HEK293T (cell line): ENCODE results near the gene CNFN.

ENCODE experiments used
- CTCF ChIA-PET: fragments of 350-600 bp; formaldehyde crosslinking; extraction: SDS; loops from one replicate; lab custom pipeline; 2021; ENCODE audit warnings: antibody characterized with exemption, inconsistent platforms; lab: Yijun Ruan, JAX
- POLR2A ChIA-PET: fragments of 350-600 bp; formaldehyde crosslinking; extraction: SDS; loops from one replicate; lab custom pipeline; 2020; ENCODE audit warnings: antibody characterized with exemption, inconsistent platforms; lab: Yijun Ruan, JAX
- DNase-seq: peaks from one replicate; pipeline ENCODE4 v3.0.0; 2012; ENCODE audit warnings: mixed read lengths; ENCODE audit errors: extremely low spot score
- ARNT ChIP-seq: fragments of 450-650 bp; IDR thresholded peaks from 2 replicates; pipeline ENCODE4 v1.6.1; 2017; ENCODE audit warnings: mild to moderate bottlenecking
- BHLHE40 ChIP-seq: fragments of 450-650 bp; IDR thresholded peaks from 2 replicates; pipeline ENCODE4 v1.6.1; 2016; ENCODE audit warnings: mild to moderate bottlenecking, moderate library complexity, borderline replicate concordance
- CTBP1 ChIP-seq: fragments of 450-650 bp; IDR thresholded peaks from 2 replicates; pipeline ENCODE4 v1.6.1; 2016; ENCODE audit warnings: borderline replicate concordance
- ELF4 ChIP-seq: fragments of 450-650 bp; IDR thresholded peaks from 2 replicates; pipeline ENCODE4 v1.6.1; 2017; ENCODE audit warnings: antibody characterized with exemption
- FOXA1 ChIP-seq: fragments of 450-650 bp; IDR thresholded peaks from 2 replicates; pipeline ENCODE4 v1.6.1; 2016; ENCODE audit warnings: mild to moderate bottlenecking
- FOXK2 ChIP-seq: fragments of 450-650 bp; IDR thresholded peaks from 2 replicates; pipeline ENCODE4 v1.6.1; 2016; ENCODE audit warnings: mild to moderate bottlenecking
- FOXM1 ChIP-seq: fragments of 450-650 bp; IDR thresholded peaks from 2 replicates; pipeline ENCODE4 v1.6.1; 2017; ENCODE audit warnings: mild to moderate bottlenecking, borderline replicate concordance
- HDGF ChIP-seq: fragments of 450-650 bp; IDR thresholded peaks from 2 replicates; pipeline ENCODE4 v1.6.1; 2017; ENCODE audit warnings: antibody characterized with exemption, borderline replicate concordance
- L3MBTL2 ChIP-seq: fragments of 450-650 bp; conservative IDR thresholded peaks from 2 replicates; pipeline ENCODE4 v1.6.1; 2016; ENCODE audit warnings: mild to moderate bottlenecking
- LEF1 ChIP-seq: fragments of 450-650 bp; IDR thresholded peaks from 2 replicates; pipeline ENCODE4 v1.6.1; 2017; ENCODE audit warnings: mild to moderate bottlenecking, borderline replicate concordance
- NFRKB ChIP-seq: fragments of 450-650 bp; IDR thresholded peaks from 2 replicates; pipeline ENCODE4 v1.6.1; 2016; ENCODE audit warnings: mild to moderate bottlenecking, moderate library complexity
- SP1 ChIP-seq: fragments of 450-650 bp; IDR thresholded peaks from 2 replicates; pipeline ENCODE4 v1.6.1; 2017
- SUZ12 ChIP-seq: fragments of 450-650 bp; IDR thresholded peaks from 2 replicates; pipeline ENCODE4 v1.6.1; 2016; ENCODE audit warnings: mild to moderate bottlenecking
- TARDBP ChIP-seq: fragments of 450-650 bp; IDR thresholded peaks from 2 replicates; pipeline ENCODE4 v1.6.1; 2016
- ZNF384 ChIP-seq: fragments of 450-650 bp; IDR thresholded peaks from 2 replicates; pipeline ENCODE4 v1.6.1; 2016
- TF ChIP-seq, protein P1 (sequence below): fragments of 450-650 bp; IDR thresholded peaks from 2 replicates; pipeline ENCODE4 v1.6.1; 2016

The CNFN gene

DNA sequence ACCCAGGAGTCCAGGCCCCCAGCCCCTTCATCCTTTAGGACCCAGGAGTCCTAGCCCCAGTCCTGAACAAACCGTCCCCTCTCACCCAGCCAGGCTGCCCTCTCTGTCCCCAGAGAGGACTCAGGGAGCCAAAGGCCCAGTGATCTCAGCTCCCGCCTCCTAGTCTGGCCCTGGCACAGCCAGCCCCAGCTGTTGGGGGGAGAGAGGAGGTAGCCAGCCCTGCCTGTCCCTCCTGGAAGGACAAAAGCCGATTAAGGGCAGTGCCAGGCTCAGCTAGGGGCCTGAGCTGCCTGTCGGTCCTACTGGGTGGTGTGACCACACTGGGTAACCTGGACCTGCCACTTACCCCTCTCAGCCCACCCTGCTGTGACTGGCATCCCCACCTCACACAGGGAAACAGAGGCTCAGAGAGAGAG is 22.6 kb upstream of the CNFN start:
- ChIA-PET CTCF (interaction anchor here (1.3 kb wide), 1 partner anchor 12 kb away, joined by 4 read pairs; no protein-coding TSS in a partner anchor), POLR2A (interaction anchor here (0.9 to 2.2 kb wide), 3 partner anchors 11 to 299 kb away, joined by 3 to 16 read pairs (median 3); no protein-coding TSS in a partner anchor)
- TF ChIP-seq CTBP1 (no peak), LEF1 (no peak), NFRKB (no peak), ELF4 (no peak), SP1 (no peak), TARDBP (no peak), FOXM1 (no peak), ARNT (no peak)
- TF ChIP-seq, protein P1, sequence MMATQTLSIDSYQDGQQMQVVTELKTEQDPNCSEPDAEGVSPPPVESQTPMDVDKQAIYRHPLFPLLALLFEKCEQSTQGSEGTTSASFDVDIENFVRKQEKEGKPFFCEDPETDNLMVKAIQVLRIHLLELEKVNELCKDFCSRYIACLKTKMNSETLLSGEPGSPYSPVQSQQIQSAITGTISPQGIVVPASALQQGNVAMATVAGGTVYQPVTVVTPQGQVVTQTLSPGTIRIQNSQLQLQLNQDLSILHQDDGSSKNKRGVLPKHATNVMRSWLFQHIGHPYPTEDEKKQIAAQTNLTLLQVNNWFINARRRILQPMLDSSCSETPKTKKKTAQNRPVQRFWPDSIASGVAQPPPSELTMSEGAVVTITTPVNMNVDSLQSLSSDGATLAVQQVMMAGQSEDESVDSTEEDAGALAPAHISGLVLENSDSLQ = no peak
- no peak for DNase-seq

DNA sequence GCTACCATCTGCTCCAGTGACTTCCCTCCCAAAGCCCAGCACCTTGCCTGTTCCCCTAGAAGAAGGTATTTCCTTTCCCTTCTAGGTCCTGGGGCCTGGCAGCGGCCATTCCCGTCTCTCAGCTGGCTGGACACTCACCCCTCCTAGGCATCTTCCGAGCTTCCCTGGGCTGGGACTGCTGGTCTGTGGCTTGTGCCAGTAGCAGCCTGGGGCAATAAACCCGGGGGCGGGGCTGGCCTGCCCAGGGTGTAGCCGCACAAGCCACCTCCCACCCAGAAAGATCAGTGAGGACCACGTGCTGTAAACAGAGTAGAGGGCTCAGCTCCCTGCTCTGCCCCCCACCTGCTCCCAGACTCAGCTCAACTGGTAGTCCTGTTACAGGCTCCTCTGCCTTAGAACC is 22.1 kb upstream of the CNFN start:
- TF ChIP-seq, protein P1 = no peak
- no peak for TF ChIP-seq TARDBP
- TF ChIP-seq ELF4 = no peak
- no peak for TF ChIP-seq NFRKB
- TF ChIP-seq FOXK2 = no peak
- TF ChIP-seq FOXM1 = no peak
- TF ChIP-seq SUZ12 = no peak
- TF ChIP-seq LEF1 = no peak
- TF ChIP-seq CTBP1 = no peak
- no peak for TF ChIP-seq ZNF384
- TF ChIP-seq FOXA1 = no peak
- TF ChIP-seq BHLHE40 = no peak
- no peak for TF ChIP-seq L3MBTL2
- no peak for TF ChIP-seq ARNT
- TF ChIP-seq HDGF = no peak
- TF ChIP-seq SP1 = no peak
- ChIA-PET POLR2A (interaction anchor here (0.9 to 2.2 kb wide), 3 partner anchors 11 to 298 kb away, joined by 3 to 16 read pairs (median 3); no protein-coding TSS in a partner anchor), CTCF (interaction anchor here (1.3 kb wide), 1 partner anchor 12 kb away, joined by 4 read pairs; no protein-coding TSS in a partner anchor)

DNA sequence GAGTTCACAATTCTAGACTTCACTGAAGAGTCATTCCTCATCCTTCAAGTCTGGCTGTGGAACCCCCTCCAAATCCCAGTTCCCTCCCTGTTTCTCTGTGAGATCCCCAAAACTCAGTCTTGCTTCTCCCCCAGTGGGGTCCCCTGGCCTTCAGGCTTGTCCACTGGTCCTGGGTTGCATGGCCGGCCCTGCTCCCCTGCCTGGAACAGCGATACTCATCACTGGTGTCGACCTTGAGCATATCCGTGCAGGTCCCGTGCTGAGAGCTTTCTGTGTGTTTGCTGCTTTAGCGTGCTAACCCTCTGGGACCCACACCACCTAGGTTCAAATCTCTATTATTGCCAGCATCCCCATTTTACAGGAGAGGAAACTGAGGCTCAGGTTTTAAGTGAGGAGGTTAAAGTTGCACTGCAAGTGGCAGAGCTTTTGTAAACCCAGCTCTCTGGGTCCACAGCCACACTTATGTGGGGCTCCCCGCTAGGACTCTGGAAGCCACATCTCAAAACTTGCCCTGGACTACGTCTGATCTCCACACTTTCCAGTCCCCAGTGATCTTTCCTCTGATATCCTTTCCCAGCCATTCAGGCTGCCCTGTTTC is 21.6 kb upstream of the CNFN start:
- DNase-seq = no peak
- ChIA-PET POLR2A (interaction anchor here (0.9 to 2.2 kb wide), 3 partner anchors 12 to 298 kb away, joined by 3 to 16 read pairs (median 3); no protein-coding TSS in a partner anchor), CTCF (interaction anchor here (1.3 kb wide), 1 partner anchor 11 kb away, joined by 4 read pairs; no protein-coding TSS in a partner anchor)
- no peak for TF ChIP-seq ZNF384
- no peak for TF ChIP-seq FOXM1
- TF ChIP-seq BHLHE40 = no peak
- TF ChIP-seq FOXA1 = no peak
- TF ChIP-seq TARDBP = no peak
- TF ChIP-seq ARNT = no peak

More for the DNA sequence above, 22.1 kb upstream of the CNFN start:
- no peak for DNase-seq

DNA sequence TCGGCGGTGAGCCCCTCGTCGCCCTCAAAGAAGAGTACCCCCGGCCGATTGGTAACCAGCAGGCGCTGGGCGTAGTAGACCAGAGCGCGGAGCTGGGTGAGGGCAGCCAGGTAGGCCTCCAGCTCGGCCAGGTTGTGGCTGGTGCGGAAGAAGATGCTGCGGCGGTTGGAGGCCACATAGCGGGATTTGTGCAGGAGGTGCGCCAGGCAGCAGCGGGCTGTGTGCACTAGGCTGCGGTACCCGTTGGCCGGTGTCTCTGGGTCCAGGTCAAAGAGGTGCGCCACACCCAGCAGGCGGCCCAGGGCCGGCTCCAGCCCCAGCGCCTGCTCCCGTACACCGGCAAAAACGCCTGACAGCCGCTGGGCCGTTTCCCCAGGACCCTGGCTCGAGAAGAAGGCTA is 20.3 kb upstream of the CNFN start:
- TF ChIP-seq BHLHE40 (no peak), ELF4 (no peak), SUZ12 (no peak), HDGF (no peak), LEF1 (no peak), FOXM1 (no peak), L3MBTL2 (no peak), SP1 (no peak), TARDBP (no peak), ARNT (no peak), FOXK2 (no peak), ZNF384 (no peak), CTBP1 (no peak), FOXA1 (no peak), NFRKB (no peak)
- TF ChIP-seq, protein P1 = no peak
- ChIA-PET CTCF (interaction anchor here (0.6 to 1.0 kb wide), 2 partner anchors 10 to 26 kb away, joined by 3 to 4 read pairs; no protein-coding TSS in a partner anchor), POLR2A (interaction anchor here (0.8 to 1.7 kb wide), 3 partner anchors 12 to 14 kb away, joined by 3 to 4 read pairs (median 3); no protein-coding TSS in a partner anchor)
- no peak for DNase-seq

DNA sequence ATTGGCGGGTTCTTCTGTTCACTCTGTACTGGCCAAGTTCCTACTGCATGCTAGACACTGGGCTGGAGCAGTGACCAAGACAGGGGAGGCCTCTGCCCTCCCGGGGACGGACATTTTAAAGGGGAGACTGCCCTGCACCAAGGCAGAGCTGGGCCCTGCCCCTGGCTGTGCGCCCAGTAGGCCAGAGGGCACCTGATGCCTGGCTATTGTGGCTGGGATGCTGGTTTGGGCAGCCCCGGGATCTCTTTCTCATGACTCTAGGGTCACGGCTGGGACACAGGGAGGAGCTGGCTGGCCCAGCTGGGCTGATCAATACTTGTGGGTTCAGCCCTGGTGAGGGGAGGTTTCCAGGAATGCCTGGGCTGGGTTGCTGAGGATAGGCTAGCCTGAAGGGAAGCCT is 19.4 kb upstream of the CNFN start:
- no peak for TF ChIP-seq FOXA1
- TF ChIP-seq SUZ12 = no peak
- TF ChIP-seq LEF1 = no peak
- TF ChIP-seq L3MBTL2 = no peak
- TF ChIP-seq ARNT = no peak
- no peak for TF ChIP-seq ZNF384
- no peak for TF ChIP-seq FOXK2
- TF ChIP-seq TARDBP = no peak
- TF ChIP-seq NFRKB = no peak
- TF ChIP-seq, protein P1 = no peak
- TF ChIP-seq ELF4 = no peak
- TF ChIP-seq SP1 = no peak
- TF ChIP-seq CTBP1 = no peak
- CTCF ChIA-PET = interaction anchor here (1.0 kb wide), 1 partner anchor 9 kb away, joined by 4 read pairs; no protein-coding TSS in a partner anchor
- POLR2A ChIA-PET = interaction anchor here (0.8 to 1.7 kb wide), 3 partner anchors 11 to 14 kb away, joined by 3 to 4 read pairs (median 3); no protein-coding TSS in a partner anchor
- DNase-seq = no peak
